DOHH2 (cell line): Measurements from ENCODE around the gene CENPP.

Experiments
- EZH2phosphoT487 ChIP-seq: fragments of 200-600 bp; sonication (generic); IDR thresholded peaks from 2 replicates; pipeline ENCODE4 v1.6.1; 2017; ENCODE audit warnings: borderline replicate concordance, mild to moderate bottlenecking, antibody characterized with exemption, low read length, moderate library complexity, mixed read lengths
- TF ChIP-seq, protein P1 (sequence below): fragments of 200-600 bp; sonication (generic); IDR thresholded peaks from one replicate; pipeline ENCODE4 v1.5.1; 2014; ENCODE audit warnings: antibody characterized with exemption, mild to moderate bottlenecking, low read depth, low read length; ENCODE audit not compliant: poor library complexity, severe bottlenecking

DNA sequence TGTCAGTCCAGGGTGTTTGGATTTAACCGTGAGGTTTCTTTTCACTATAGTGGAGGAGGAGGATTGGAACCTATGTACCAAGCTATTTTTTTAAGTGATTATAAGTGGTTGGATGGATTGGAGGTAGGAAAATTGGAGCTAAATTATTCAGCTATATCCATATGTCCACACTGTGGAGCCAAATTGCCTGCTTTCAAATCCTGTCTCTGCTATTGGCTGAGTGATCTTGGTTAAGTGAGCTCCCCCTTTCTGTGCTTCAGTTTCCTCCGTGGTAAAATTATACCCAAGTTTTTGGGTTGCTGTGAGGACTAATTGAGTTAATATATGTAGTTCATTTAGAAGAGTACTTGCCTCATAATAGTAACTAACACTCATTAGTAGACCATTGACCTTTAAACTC lies 2.5 kb downstream of the CENPP start:
- TF ChIP-seq, protein P1, sequence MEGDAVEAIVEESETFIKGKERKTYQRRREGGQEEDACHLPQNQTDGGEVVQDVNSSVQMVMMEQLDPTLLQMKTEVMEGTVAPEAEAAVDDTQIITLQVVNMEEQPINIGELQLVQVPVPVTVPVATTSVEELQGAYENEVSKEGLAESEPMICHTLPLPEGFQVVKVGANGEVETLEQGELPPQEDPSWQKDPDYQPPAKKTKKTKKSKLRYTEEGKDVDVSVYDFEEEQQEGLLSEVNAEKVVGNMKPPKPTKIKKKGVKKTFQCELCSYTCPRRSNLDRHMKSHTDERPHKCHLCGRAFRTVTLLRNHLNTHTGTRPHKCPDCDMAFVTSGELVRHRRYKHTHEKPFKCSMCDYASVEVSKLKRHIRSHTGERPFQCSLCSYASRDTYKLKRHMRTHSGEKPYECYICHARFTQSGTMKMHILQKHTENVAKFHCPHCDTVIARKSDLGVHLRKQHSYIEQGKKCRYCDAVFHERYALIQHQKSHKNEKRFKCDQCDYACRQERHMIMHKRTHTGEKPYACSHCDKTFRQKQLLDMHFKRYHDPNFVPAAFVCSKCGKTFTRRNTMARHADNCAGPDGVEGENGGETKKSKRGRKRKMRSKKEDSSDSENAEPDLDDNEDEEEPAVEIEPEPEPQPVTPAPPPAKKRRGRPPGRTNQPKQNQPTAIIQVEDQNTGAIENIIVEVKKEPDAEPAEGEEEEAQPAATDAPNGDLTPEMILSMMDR, result peak; percentile 13
- TF ChIP-seq EZH2phosphoT487, result no peak
